Endothelial cell of umbilical vein (primary cell): ENCODE measurements around the gene POLN. TPM values are rescaled to one million over a fixed set of nuclear protein-coding genes. Genes with fewer than 3 reads are reported as not detected.

Experiments used
- BruUV-seq: library from RNA; stranded (reverse); fragments of 400-500 nt; replicated peaks from 2 replicates; lab custom pipeline; 2021; lab: Mats Ljungman, UMichigan
- CTCF ChIA-PET: fragments of 300-600, 350-600 bp; sonication (Branson Sonifier 250); formaldehyde crosslinking; loops from one replicate; lab custom pipeline; 2021; ENCODE audit warnings: antibody characterized with exemption, inconsistent platforms; lab: Charles Lee
- POLR2A ChIA-PET: fragments of 300-600, 350-600 bp; sonication (Branson Sonifier 250); formaldehyde crosslinking; loops from one replicate; lab custom pipeline; 2021; ENCODE audit warnings: antibody characterized with exemption, inconsistent platforms; lab: Charles Lee
- DNase-seq: peaks from one replicate; pipeline ENCODE4 v3.0.0-alpha.2; 2011; ENCODE audit warnings: low read depth, low spot score
- FAIRE-seq: peaks from 2 replicates; lab custom pipeline; 2011; peaks lifted over from hg19 to GRCh38; lab: Jason Lieb, UNC
- H2AFZ ChIP-seq: 2 replicates; pipeline ENCODE4 v1.6.0; 2012; ENCODE audit warnings: low read depth, low read length, control low read depth, inconsistent platforms
- H3K27ac ChIP-seq: 2 replicates; pipeline ENCODE4 v1.5.1; 2011; ENCODE audit warnings: low read depth, mild to moderate bottlenecking, control low read depth, low read length, moderate library complexity; ENCODE audit not compliant: insufficient read depth
- H3K27me3 ChIP-seq, 2 experiments: 2 replicates each; pipeline versions ENCODE4 v1.6.0 to v1.6.1; 2011; ENCODE audit warnings: low read length in 2 of 2, mixed read lengths in 1 of 2; ENCODE audit not compliant: control insufficient read depth in 2 of 2, insufficient read depth in 2 of 2
- H3K36me3 ChIP-seq, 2 experiments: 2 replicates in 1 of 2; 3 replicates in 1 of 2; pipeline ENCODE4 v1.5.1; 2011; ENCODE audit warnings: low read length in 2 of 2, mild to moderate bottlenecking in 1 of 2, moderate library complexity in 1 of 2; ENCODE audit not compliant: control insufficient read depth in 2 of 2, insufficient read depth in 2 of 2; ENCODE audit errors: extremely low read depth in 1 of 2
- H3K4me1 ChIP-seq: 3 replicates; pipeline ENCODE4 v1.5.1; 2011; ENCODE audit warnings: mild to moderate bottlenecking, low read length; ENCODE audit not compliant: control insufficient read depth, insufficient read depth; ENCODE audit errors: extremely low read depth
- H3K4me2 ChIP-seq: 2 replicates; pipeline ENCODE4 v1.6.1; 2011; ENCODE audit warnings: low read length, control low read depth, mixed read lengths; ENCODE audit not compliant: insufficient read depth
- H3K4me3 ChIP-seq, 3 experiments: fragments of 200-600 bp in 1 of 3; sonication (generic), shearing (Covaris generic) in 1 of 3; replicated peaks in 1 of 3; 2 replicates each; pipeline ENCODE4 v1.5.1; 2011 to 2016; ENCODE audit warnings: control low read depth in 3 of 3, low read length in 3 of 3, mild to moderate bottlenecking in 2 of 3, inconsistent platforms in 1 of 3, low read depth in 1 of 3, moderate library complexity in 1 of 3; ENCODE audit not compliant: insufficient read depth in 1 of 3
- H3K79me2 ChIP-seq: 2 replicates; pipeline ENCODE4 v1.6.0; 2012; ENCODE audit warnings: low read length, inconsistent platforms; ENCODE audit not compliant: control insufficient read depth, insufficient read depth
- H3K9ac ChIP-seq: replicated peaks from 2 replicates; pipeline ENCODE3; 2011; ENCODE audit warnings: low read length, control low read depth; ENCODE audit not compliant: insufficient read depth; ENCODE audit errors: extremely low read depth
- H3K9me1 ChIP-seq: replicated peaks from 3 replicates; pipeline ENCODE4 v1.6.0; 2011; ENCODE audit warnings: mild to moderate bottlenecking, low read length; ENCODE audit not compliant: control insufficient read depth, insufficient read depth; ENCODE audit errors: extremely low read depth
- H3K9me3 ChIP-seq: replicated peaks from 2 replicates; pipeline ENCODE4 v1.5.1; 2012; ENCODE audit warnings: low read length, inconsistent platforms; ENCODE audit not compliant: control insufficient read depth, insufficient read depth
- H4K20me1 ChIP-seq: replicated peaks from 2 replicates; pipeline ENCODE3; 2011; ENCODE audit warnings: mild to moderate bottlenecking, low read length; ENCODE audit not compliant: control insufficient read depth, insufficient read depth; ENCODE audit errors: extremely low read depth
- CTCF ChIP-seq, 2 donors: IDR thresholded peaks; 1 replicate in 1 of 2; 2 replicates in 1 of 2; pipeline ENCODE4 v1.5.1; 2011; ENCODE audit warnings: low read length in 2 of 2, mild to moderate bottlenecking in 2 of 2, moderate library complexity in 2 of 2, control low read depth in 1 of 2, inconsistent platforms in 1 of 2, low read depth in 1 of 2; ENCODE audit not compliant: insufficient read depth in 1 of 2; ENCODE audit errors: extremely low read depth in 1 of 2
- EZH2 ChIP-seq: IDR thresholded peaks from 2 replicates; pipeline ENCODE4 v1.6.1; 2012; ENCODE audit warnings: borderline replicate concordance, low read depth, mild to moderate bottlenecking, moderate library complexity, low read length, inconsistent platforms; ENCODE audit not compliant: severe bottlenecking
- FOS ChIP-seq: IDR thresholded peaks from 2 replicates; pipeline ENCODE4 v1.6.1; 2011; ENCODE audit warnings: mild to moderate bottlenecking, low read length, moderate library complexity, borderline replicate concordance; ENCODE audit not compliant: insufficient read depth
- GATA2 ChIP-seq: IDR thresholded peaks from 2 replicates; pipeline ENCODE4 v1.7.0; 2011; ENCODE audit warnings: low read depth, mild to moderate bottlenecking, moderate library complexity, mixed read lengths, low read length; ENCODE audit not compliant: insufficient read length, insufficient read depth
- JUN ChIP-seq: IDR thresholded peaks from 2 replicates; pipeline ENCODE4 v1.6.1; 2011; ENCODE audit warnings: borderline replicate concordance, low read depth; ENCODE audit not compliant: insufficient read length, insufficient read depth
- MAX ChIP-seq: IDR thresholded peaks from 2 replicates; pipeline ENCODE4 v1.6.1; 2011; ENCODE audit not compliant: insufficient read depth, insufficient read length
- MYC ChIP-seq: IDR thresholded peaks from one replicate; pipeline ENCODE4 v1.6.1; 2011; ENCODE audit warnings: mild to moderate bottlenecking, low read depth, low read length
- POLR2A ChIP-seq: IDR thresholded peaks from 2 replicates; pipeline ENCODE4 v1.6.1; 2012; ENCODE audit warnings: low read depth, mild to moderate bottlenecking, control low read depth, low read length
- POLR2AphosphoS5 ChIP-seq: IDR thresholded peaks from 2 replicates; pipeline ENCODE4 v1.6.1; 2012; ENCODE audit warnings: low read depth, mild to moderate bottlenecking, control low read depth, low read length, moderate library complexity; ENCODE audit not compliant: insufficient read depth
- dilution Hi-C: fragments of 300-500 bp; cut with MboI; formaldehyde crosslinking; loops from one replicate; pipeline ENCODE4 v1.15.0; 2019; ENCODE audit warnings: low sequenced_read_pairs; ENCODE audit not compliant: extremely low pct_ligation_motif_present
- intact Hi-C: fragments of 100-400 bp; cut with micrococcal nuclease; formaldehyde crosslinking; loops from one replicate; pipeline ENCODE4 v1.10.0; 2022
- polyA plus RNA-seq, 4 experiments: library from polyadenylated mRNA; depleted of rRNA in 3 of 4; stranded (reverse) in 3 of 4; unstranded in 1 of 4; fragments of >200 nt; gene quantifications; 2 replicates each; pipeline versions ENCODE4 v1.2.1 to v1.2.3, GENCODE V29; 2011 to 2012; ENCODE audit warnings: missing spikeins in 1 of 4
- total RNA-seq: library from RNA; stranded (reverse); gene quantifications from 2 replicates; pipeline ENCODE4 v1.2.3, GENCODE V29; 2021

POLN gene
- total and polyA plus RNA-seq, 2 donors (not counting 3 experiments of a cell fraction or from before 2014, with no cell fraction given), result 1.3 to 4.2 TPM

GRCh38 chr4:2247128-2248043 lies 5.5 kb upstream of the POLN start:
- Histone ChIP-seq H3K27ac (no peak overlapping the region), H3K9me3 (no peaks in the 10 kb centered on the region), H3K27me3 (no peaks in the 10 kb centered on the region), H2AFZ (no peak overlapping the region), H3K9me1 (no peaks in the 10 kb centered on the region), H4K20me1 (no peaks in the 10 kb centered on the region), H3K4me3 (no peak overlapping the region), H3K36me3 (peaks cover 2 to 21% of the 10 kb centered on the region in 2 experiments), H3K4me2 (no peak overlapping the region), H3K4me1 (peaks cover 1% of the 10 kb centered on the region), H3K9ac (no peak overlapping the region), H3K79me2 (no peaks in the 10 kb centered on the region)
- CTCF ChIA-PET, result interaction anchor here (1.5 kb wide), 1 partner anchor 27 kb away, joined by 5 read pairs; no protein-coding TSS in a partner anchor
- DNase-seq (no peak), FAIRE-seq (no peak)
- dilution Hi-C loops (no loop called here), intact Hi-C loops (no loop called here)
- POLR2A ChIA-PET, result interaction anchor here (0.6 kb wide), 1 partner anchor 222 kb away, joined by 3 read pairs; the partner anchor contains the start of gene RNF4
- no peak for TF ChIP-seq EZH2
- TF ChIP-seq MYC, result no peak
- no peak for TF ChIP-seq GATA2
- TF ChIP-seq MAX, result no peak
- TF ChIP-seq CTCF (IDR thresholded peaks at IDR 0.05; ENCODE audit: extremely low read depth in 1 of 2, insufficient read depth in 1 of 2, low read depth in 1 of 2, low read length in 2 of 2), result no peak
- no peak for TF ChIP-seq FOS
- TF ChIP-seq POLR2AphosphoS5, result no peak
- TF ChIP-seq POLR2A, result no peak
- no peak for TF ChIP-seq JUN
- no TSS peak for BruUV-seq
